Spinal cord (tissue), 10 donors: ENCODE results near the gene LYST. TPM values are rescaled to one million over a fixed set of nuclear protein-coding genes. Genes with fewer than 3 reads are reported as not detected.
"Not testable (repeated sequence)": the region's sequence is repeated elsewhere in the genome, so short reads cannot be mapped to it uniquely, and the experiment has no call there.

Experiments used
- DNase-seq, 6 donors: peaks; one replicate each; pipeline versions ENCODE4 v3.0.0 to v3.0.0-alpha.2; 2013 to 2015; ENCODE audit warnings: low spot score in 6 of 6, low read depth in 4 of 6
- H3K27ac ChIP-seq: one replicate; pipeline ENCODE4 v1.5.1; 2013; ENCODE audit warnings: low read depth, low read length, control low read depth
- H3K27me3 ChIP-seq: one replicate; pipeline ENCODE4 v1.6.1; 2013; ENCODE audit warnings: low read length; ENCODE audit not compliant: control insufficient read depth, insufficient read depth
- H3K36me3 ChIP-seq: one replicate; pipeline ENCODE4 v1.6.1; 2013; ENCODE audit warnings: low read length; ENCODE audit not compliant: control insufficient read depth, insufficient read depth
- H3K4me1 ChIP-seq: one replicate; pipeline ENCODE4 v1.6.1; 2013; ENCODE audit warnings: low read length; ENCODE audit not compliant: control insufficient read depth, insufficient read depth
- H3K4me3 ChIP-seq: one replicate; pipeline ENCODE4 v1.5.1; 2013; ENCODE audit warnings: low read depth, low read length, control low read depth
- H3K9me3 ChIP-seq: one replicate; pipeline ENCODE4 v1.6.1; 2013; ENCODE audit warnings: low read length; ENCODE audit not compliant: control insufficient read depth, insufficient read depth
- WGBS: methylation state at CpG from one replicate; pipeline ENCODE4 v1.1.5; 2013; ENCODE audit warnings: missing lambda C conversion rate; ENCODE audit not compliant: insufficient coverage; 5-methylcytosine and 5-hydroxymethylcytosine counted together
- polyA plus RNA-seq, 2 donors: library from polyadenylated mRNA; unstranded; fragments of 120-200 nt; gene quantifications; one replicate each; pipeline ENCODE4 v1.2.1, GENCODE V29; 2013; ENCODE audit not compliant: insufficient read length in 2 of 2
- total RNA-seq, 2 donors: library from RNA; depleted of rRNA in 1 of 2; stranded (reverse); fragments of 120-200 nt in 1 of 2; fragments of >200 nt in 1 of 2; gene quantifications; one replicate each; pipeline versions ENCODE4 v1.2.3 to v1.2.4, GENCODE V29; 2013 to 2014
- donor health status: healthy.

The LYST gene
- total and polyA plus RNA-seq, 4 donors: 10.9 to 76.3 (median 26.8) TPM

DNA sequence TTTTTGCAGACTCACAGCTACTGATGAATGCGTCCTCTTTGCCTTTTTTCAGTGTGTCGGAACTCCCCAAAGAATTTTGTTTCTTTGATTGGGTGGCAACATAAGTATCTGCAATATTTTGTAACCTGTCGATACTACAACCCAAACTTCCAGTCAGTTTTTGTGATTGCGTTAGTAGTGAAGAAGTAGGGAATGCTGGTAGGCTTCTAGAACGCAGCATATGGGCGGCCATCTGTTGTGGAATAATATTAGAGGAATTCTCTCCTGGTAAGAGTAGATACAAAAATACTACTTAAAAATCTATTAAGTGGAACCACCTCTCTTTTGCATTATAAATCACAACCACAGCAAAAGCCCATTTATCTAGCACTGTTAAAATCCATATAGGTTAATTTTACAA is 107.4 kb downstream of the LYST start:
- DNase-seq: peak in 3 of 6 donors; percentile 2 to 59 (median 54)
- WGBS: no CpG with 5 or more reads among the region's 6 CpGs
- no peak overlapping the region for H3K4me3 ChIP-seq
- no peaks in the 10 kb centered on the region for H3K4me1 ChIP-seq
- peaks cover 14% of the 10 kb centered on the region for H3K36me3 ChIP-seq
- no peaks in the 10 kb centered on the region for H3K27me3 ChIP-seq
- no peaks in the 10 kb centered on the region for H3K9me3 ChIP-seq
- no peak overlapping the region for H3K27ac ChIP-seq

DNA sequence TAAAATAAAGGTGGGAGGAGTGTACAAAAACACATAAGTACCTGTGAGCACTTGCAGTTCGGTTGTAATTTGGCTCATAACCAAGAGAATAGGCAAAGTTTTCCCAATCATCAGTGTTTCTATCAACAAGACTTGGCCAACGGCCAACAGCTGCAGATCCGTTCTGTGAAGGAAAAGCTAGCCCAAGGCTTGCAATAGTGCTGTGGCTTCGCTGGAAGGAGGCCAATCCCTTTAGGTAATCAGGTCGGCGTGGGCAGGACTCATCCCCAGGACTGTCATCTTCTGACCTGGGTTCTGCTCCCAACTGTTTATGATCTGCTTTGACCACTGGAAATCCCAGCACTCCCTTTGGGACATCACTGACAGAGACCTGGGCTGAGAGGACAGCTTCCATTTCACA is 107.8 kb downstream of the LYST start:
- peaks cover 12% of the 10 kb centered on the region for H3K36me3 ChIP-seq
- no peak overlapping the region for H3K4me3 ChIP-seq
- no peaks in the 10 kb centered on the region for H3K4me1 ChIP-seq
- H3K27ac ChIP-seq: no peak overlapping the region
- no peaks in the 10 kb centered on the region for H3K27me3 ChIP-seq
- peak in 2 of 6 donors; percentile 19 to 20 for DNase-seq
- WGBS: 60% methylated on average over 5 of the region's 6 CpGs
- no peaks in the 10 kb centered on the region for H3K9me3 ChIP-seq

DNA sequence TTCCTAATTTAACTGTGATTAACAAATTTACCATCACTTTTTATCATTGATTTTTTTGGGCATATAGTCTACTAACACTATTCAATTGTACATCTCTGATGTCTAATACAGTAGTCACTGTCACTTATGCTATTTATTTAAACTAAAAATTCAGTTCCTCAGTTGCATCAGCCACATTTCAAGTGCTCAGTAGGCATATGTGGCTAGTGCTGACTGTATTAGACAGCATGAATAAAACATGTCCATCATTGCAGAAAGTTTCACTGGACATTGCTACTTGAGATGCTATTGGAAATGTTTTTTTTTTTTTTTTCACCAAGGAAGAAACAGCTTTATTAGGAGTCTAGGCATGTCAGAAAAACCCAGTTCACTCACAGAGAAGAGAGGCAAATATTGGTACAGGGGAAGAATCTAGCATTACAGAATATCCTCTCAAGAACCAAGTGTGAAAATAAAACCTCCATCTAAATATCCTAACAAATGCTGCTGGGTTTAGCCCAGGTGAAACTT is 109.1 kb downstream of the LYST start:
- no peak overlapping the region for H3K27ac ChIP-seq
- H3K4me3 ChIP-seq: no peak overlapping the region
- DNase-seq: no peak
- H3K4me1 ChIP-seq: no peaks in the 10 kb centered on the region
- H3K36me3 ChIP-seq: peaks cover 11% of the 10 kb centered on the region
- no peaks in the 10 kb centered on the region for H3K9me3 ChIP-seq
- no peaks in the 10 kb centered on the region for H3K27me3 ChIP-seq

DNA sequence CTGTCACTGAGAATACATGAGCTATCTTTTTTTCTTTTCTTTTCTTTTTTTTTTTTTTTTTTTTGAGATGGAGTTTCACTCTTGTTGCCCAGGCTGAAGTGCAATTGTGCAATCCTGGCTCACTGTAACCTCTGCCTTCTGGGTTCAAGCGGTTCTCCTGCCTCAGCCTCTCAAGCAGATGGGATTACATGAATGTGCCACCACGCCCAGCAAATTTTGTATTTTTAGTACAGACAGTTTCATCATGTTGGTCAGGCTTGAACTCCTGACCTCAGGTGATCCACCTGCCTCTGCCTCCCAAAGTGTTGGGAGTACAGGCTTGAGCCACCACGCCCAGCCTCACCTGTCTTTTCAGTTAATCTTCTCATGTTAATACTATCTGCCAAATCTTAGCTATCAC is 112.5 kb downstream of the LYST start:
- peaks cover 11% of the 10 kb centered on the region for H3K36me3 ChIP-seq
- H3K27ac ChIP-seq: not testable (repeated sequence)
- 100% methylated on average over 3 of the region's 3 CpGs for WGBS

DNA sequence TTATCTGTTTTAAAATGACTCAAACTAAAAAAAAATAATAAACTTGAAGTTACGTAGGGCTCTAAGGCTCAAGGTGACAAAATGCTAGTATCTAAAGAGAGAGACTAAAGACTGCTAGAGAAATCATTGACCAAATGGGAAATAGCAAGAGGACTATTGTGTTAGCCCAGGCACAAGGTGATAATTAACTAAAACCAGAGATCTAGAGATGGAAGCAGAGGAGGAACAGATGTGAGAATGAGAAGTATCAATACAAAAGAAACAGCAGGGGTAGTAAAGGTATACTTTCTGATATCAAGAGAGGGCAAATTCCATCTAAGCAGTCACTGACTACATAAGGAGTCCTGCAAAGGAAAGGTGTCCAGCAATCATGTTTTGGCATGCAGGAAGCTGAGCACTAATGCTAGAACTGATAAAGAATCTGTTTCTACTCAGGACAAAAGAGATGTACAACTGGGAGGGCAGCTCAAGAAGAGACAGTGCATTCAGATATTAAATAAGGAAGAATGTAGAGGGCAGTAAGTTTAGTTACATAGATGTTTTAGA is 116.9 kb downstream of the LYST start:
- WGBS: no CpG with 5 or more reads among the region's 1 CpG
- Histone ChIP-seq H3K9me3 (no peaks in the 10 kb centered on the region), H3K27me3 (no peaks in the 10 kb centered on the region), H3K4me3 (no peak overlapping the region), H3K36me3 (peaks cover 5% of the 10 kb centered on the region), H3K4me1 (no peaks in the 10 kb centered on the region), H3K27ac (no peak overlapping the region)
- DNase-seq: no peak

More for the DNA sequence above, 112.5 kb downstream of the LYST start:
- not testable (repeated sequence) for DNase-seq, H3K4me1 ChIP-seq, H3K27me3 ChIP-seq, H3K9me3 ChIP-seq, H3K4me3 ChIP-seq

DNA sequence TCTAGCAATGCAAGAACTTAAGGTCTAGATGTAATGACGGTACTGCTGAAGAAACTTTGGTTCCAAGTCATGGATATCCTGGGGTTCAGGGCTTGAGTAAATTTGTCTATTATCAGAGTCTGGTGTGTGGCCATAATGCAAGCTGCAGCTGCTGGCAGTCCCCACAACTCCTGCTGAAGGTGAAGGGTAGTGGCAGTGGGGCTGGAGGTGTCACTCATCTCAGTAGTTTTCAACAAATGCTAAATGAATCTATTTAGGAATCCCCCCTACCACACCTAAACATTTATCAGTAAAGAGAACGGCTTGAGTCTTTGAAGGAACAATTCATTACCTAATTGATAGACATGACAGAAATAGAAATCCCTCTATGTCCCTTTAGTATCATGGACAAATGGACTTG is 118.0 kb downstream of the LYST start:
- no peak overlapping the region for H3K4me3 ChIP-seq
- H3K36me3 ChIP-seq: peaks cover 2% of the 10 kb centered on the region
- 100% methylated on average over 1 of the region's 2 CpGs for WGBS
- no peak overlapping the region for H3K27ac ChIP-seq
- no peaks in the 10 kb centered on the region for H3K9me3 ChIP-seq
- no peak for DNase-seq
- H3K4me1 ChIP-seq: no peaks in the 10 kb centered on the region
- H3K27me3 ChIP-seq: no peaks in the 10 kb centered on the region

DNA sequence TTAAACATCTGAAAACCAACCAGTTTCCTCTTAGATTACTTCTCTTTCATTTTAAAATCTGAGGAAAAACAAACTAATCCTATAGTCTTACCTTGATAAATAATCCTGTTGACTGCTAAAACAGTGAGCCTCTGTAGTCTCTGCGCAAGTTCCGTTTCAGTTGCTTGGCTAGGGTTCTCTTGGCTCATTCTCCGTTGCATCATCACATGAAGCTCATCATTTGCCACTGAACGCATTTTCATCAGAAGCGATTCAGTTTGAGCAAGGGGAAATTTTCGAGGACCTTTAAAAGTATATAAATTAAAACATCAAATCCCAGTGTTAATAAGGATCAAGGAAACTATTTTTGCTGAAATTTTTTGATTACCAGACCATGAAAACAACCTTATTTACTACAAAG is 120.5 kb downstream of the LYST start:
- Histone ChIP-seq H3K27me3 (no peaks in the 10 kb centered on the region), H3K4me1 (no peaks in the 10 kb centered on the region), H3K27ac (no peak overlapping the region), H3K9me3 (no peaks in the 10 kb centered on the region), H3K36me3 (peaks cover 6% of the 10 kb centered on the region), H3K4me3 (no peak overlapping the region)
- 100% methylated on average over 2 of the region's 6 CpGs for WGBS
- no peak for DNase-seq

DNA sequence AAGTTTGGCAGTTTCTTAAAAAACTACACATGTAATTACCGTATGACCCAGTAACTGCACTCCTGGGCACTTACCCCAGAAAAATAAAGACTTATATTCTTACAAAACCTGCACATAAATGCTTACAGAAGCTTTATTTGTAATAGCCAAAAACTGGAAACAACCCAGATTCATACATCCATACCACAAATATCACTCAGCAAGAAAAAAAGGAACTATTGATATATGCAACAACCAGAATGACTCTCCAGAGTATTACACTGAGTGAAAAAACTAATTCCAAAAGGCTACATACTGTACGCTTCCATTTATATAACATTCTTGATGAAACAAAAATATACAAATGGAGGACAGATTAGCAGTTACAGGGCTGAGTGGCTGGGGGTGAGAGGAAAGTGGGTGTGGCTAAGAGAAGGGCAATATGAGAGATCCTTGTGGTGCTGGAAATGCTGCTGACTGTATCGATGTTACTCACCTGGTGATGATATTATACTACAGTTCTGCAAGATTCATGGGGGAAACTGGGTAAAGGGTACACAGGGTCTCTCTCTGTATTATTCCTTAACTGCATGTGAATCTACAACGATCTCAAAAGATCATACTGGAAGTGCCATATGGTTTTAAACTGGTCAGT is 121.1 kb downstream of the LYST start:
- WGBS: 80% methylated on average over 1 of the region's 4 CpGs
- Histone ChIP-seq H3K36me3 (peaks cover 6% of the 10 kb centered on the region), H3K4me3 (no peak overlapping the region), H3K9me3 (no peaks in the 10 kb centered on the region), H3K27ac (no peak overlapping the region), H3K4me1 (no peaks in the 10 kb centered on the region), H3K27me3 (no peaks in the 10 kb centered on the region)
- DNase-seq: no peak

DNA sequence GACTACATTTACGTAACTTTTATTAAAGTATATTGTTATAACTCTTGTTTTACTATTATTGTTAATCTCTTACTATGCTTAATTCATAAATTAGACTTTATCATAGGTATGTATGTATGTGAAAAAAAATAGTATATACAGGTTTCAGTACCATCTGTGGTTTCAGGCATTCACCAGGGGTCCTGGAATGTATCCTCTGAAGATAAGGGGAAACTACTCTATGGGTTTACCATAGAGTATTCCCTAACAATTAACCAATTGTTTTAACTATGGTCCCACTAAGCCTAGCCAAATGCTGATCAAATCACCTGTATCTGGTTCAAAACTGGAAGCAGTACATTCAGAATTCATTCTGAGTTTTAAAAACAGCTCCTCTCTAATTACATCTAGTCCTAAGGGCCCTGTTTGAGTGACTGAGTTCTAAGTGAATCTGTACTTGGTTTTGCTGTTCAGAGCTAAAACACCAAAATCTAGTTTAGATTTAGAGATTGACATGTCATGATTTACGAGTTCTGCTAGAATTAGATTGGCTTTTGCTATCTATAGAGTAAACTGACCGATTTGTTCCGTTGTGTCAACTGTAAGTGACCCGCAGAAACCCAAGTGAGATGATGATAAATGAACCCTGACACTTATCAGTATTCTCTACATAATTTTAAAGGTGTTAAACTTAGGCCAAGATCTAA is 123.6 kb downstream of the LYST start:
- Histone ChIP-seq H3K9me3 (no peaks in the 10 kb centered on the region), H3K4me1 (no peaks in the 10 kb centered on the region), H3K36me3 (peaks cover 6% of the 10 kb centered on the region), H3K27ac (no peak overlapping the region), H3K4me3 (no peak overlapping the region), H3K27me3 (no peaks in the 10 kb centered on the region)
- no peak for DNase-seq
- 60% methylated on average over 1 of the region's 5 CpGs for WGBS

DNA sequence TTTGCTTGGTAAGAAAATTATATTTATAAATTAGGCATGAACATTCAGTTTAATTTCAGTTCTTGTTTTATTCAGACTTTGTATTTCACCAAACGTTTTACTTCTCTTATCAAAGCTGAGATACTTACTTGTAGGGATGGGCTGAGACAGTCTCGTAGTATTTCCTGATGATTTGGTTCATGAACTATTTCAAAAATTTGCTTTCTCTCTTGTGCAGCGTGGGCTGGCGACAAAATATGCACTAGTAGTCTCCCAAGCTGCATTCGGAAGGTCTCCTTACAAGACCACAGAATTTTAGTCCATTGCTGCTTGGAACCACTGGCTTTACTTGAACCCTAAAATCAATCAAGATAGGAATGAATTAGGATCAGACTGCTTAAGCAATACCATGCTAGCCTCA is 125.4 kb downstream of the LYST start:
- WGBS: 100% methylated on average over 3 of the region's 5 CpGs
- Histone ChIP-seq H3K4me3 (no peak overlapping the region), H3K4me1 (no peaks in the 10 kb centered on the region), H3K27ac (no peak overlapping the region), H3K36me3 (peaks cover 6% of the 10 kb centered on the region), H3K9me3 (no peaks in the 10 kb centered on the region), H3K27me3 (no peaks in the 10 kb centered on the region)
- no peak for DNase-seq
